Diencephalon (tissue), 1 donor: ENCODE data around the gene HRH1. TPM values are rescaled to one million over a fixed set of nuclear protein-coding genes. Genes with fewer than 3 reads are reported as not detected.

Source experiments
- small RNA-seq: library from RNA; depleted of rRNA; stranded (forward); fragments of <200 nt; gene quantifications from one replicate; pipeline ENCODE3, GENCODE V24; 2014
- total RNA-seq: library from RNA; depleted of rRNA; stranded (reverse); fragments of >200 nt; gene quantifications from one replicate; pipeline ENCODE4 v1.2.3, GENCODE V29; 2014

Gene HRH1, protein sequence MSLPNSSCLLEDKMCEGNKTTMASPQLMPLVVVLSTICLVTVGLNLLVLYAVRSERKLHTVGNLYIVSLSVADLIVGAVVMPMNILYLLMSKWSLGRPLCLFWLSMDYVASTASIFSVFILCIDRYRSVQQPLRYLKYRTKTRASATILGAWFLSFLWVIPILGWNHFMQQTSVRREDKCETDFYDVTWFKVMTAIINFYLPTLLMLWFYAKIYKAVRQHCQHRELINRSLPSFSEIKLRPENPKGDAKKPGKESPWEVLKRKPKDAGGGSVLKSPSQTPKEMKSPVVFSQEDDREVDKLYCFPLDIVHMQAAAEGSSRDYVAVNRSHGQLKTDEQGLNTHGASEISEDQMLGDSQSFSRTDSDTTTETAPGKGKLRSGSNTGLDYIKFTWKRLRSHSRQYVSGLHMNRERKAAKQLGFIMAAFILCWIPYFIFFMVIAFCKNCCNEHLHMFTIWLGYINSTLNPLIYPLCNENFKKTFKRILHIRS
- 7.8 TPM for total RNA-seq

DNA sequence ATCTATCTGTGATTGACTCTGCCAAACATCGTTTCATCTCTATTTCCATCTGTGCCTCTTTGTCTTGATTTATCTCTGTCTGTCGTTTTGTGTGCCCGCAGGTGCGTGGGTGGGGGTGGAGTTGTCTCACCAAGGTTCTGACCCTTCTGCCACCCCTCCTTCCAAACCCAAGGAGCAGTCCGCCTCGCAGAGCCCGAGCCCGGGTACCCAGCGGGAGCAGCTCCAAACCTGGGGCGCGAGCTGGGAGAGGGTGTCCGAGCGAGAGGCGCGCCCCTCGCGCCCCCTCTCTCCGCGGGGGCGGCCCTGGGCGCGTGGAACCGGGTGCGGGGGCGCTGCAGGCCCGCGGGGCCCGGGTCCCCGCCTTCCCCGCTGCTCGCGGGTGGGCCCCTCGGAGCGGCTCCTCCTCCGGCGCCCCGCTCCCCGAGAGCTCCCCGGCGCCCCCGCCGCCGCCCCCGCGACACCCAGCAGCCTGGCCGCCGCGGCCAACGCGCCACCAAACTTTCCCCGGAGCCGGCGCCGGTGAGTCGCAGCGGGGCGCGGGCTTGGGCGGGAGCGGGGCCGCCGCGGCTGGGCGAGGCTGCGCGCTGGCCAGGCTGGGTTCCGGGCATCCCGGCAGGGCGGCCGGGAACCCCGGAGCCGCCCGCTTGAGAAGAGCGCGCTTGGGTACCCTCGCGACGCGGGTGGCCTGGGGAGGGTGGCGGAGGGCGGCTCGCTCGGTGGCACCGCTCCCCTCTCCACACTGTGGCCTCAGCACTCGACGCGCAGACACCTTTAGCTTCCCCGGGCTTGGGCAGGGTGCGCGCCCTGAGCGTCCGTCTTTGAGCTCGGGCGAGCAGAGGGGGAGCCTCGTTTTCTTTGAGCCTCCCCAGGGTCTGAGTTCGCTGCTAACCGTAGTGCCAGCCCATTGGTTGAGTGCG is at the start of gene HRH1:
HRH1 (plus strand) TSS at position 458 of the 917 bp plus-strand sequence. CDS start 104,545 bp downstream, outside the sequence.

DNA sequence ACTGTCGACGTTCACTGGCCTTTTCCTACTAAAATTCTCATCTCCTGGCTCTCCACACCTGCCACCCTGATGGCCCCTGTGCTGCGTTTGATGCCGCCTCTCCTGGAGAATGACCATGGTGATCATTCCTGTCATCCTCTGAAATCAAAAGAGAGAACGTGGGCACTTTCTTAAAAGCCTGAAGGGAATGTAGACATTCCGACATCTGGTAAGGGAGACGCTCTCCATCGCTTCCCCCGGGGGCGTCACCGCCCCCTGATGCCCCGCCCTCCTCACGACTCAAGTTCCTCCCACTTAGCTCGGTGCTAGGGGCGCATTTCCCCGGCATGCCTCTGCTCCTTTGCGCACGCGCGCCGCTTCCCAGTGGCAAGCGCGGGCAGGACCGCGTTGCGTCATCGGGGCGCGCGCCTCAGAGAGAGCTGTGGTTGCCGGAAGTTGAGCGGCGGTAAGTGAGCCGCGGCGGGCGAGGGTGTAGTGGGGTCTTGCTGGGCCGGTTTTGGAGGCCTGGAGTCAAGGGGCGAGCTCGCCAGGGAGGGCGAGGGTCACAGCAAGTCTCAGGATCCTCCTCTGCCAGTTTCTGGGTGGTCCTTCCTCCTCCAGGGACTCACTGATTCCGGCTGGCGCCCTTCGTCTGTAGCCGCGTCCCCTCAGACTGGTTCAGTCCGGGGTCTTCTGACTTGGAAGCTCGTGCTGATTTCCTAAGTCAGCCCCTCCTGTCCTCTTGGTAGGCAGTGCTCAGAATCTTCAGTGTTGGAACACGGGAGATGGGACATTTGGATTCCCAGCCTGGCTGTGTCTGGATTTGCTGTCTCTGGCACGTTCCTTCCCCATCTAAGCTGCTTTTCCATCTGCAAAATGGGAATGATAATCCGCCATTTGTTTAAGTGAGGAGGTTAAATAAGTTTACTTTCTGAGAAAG is 118.0 kb downstream of the HRH1 start, which contains the start of gene ATG7:
ATG7 (plus strand) TSS at position 412 of the 919 bp plus-strand sequence. CDS start 26,299 bp downstream, outside the sequence.

Small RNA genes lying within 50 kb of the gene (small RNA-seq; reads per million reads assigned to genes)
- gene AC083855.1: not detected

Other genes with a start within 250 kb of the HRH1 start
- gene SLC6A1, start 161.7 kb upstream of the HRH1 start, total RNA-seq: 154 TPM
- gene ATG7, start 117.9 kb downstream of the HRH1 start, total RNA-seq: 33.4 TPM